H54 (cell line): ENCODE results near the gene STPG4.

Experiments
- DNase-seq: peaks from one replicate; pipeline ENCODE4 v3.0.0; 2011; ENCODE audit warnings: low spot score, mixed read lengths; ENCODE audit not compliant: insufficient read length
- FAIRE-seq: peaks from 3 replicates; lab custom pipeline; 2011; peaks lifted over from hg19 to GRCh38; lab: Jason Lieb, UNC
- POLR2A ChIP-seq: IDR thresholded peaks from 2 replicates; pipeline ENCODE4 v1.6.1; 2011; ENCODE audit warnings: low read depth, mild to moderate bottlenecking, low read length

The STPG4 gene

DNA sequence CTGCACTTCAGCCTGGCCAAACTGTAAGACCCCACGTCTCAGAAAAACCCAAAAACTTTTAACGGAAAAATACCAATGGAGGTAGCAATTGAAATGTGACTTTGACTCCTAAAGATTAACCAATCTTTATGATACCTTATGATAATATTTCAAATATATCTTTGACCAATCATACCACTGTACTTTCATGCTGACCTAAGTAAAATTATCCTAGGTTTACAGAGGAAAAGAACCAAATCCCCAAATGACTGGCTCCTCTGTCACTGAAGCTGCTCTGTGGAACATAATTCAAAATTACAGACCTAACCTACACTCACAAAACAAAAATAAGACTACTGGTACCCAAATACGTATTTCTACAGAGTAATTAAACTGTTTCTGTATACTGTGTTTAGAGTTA lies 7.7 kb upstream of the STPG4 start:
- no peak for TF ChIP-seq POLR2A
- FAIRE-seq, result peak; percentile 68
- no peak for DNase-seq

DNA sequence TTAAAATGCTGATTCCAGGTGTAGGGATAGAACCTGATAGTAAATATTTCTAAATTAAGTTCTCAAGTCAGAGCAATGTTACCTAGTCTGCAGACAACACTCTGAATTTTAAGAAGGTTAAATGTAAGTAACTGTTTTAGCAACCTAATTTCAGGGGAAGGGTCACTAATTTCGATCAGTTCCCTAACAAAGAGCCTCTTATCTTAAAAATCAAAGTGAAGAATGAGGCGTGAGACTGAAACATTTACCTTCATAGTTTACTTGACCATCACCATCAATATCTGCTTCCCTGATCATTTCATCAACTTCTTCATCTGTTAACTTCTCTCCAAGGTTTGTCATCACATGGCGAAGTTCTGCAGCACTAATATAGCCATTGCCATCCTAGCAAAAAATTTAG lies 6.4 kb upstream of the STPG4 start:
- no peak for FAIRE-seq
- TF ChIP-seq POLR2A, result no peak

GRCh38 chr2:47160660-47161059 lies 5.6 kb upstream of the STPG4 start:
- TF ChIP-seq POLR2A, result no peak
- DNase-seq (no peak), FAIRE-seq (no peak)

More for the DNA sequence above, 6.4 kb upstream of the STPG4 start:
- DNase-seq, result no peak

DNA sequence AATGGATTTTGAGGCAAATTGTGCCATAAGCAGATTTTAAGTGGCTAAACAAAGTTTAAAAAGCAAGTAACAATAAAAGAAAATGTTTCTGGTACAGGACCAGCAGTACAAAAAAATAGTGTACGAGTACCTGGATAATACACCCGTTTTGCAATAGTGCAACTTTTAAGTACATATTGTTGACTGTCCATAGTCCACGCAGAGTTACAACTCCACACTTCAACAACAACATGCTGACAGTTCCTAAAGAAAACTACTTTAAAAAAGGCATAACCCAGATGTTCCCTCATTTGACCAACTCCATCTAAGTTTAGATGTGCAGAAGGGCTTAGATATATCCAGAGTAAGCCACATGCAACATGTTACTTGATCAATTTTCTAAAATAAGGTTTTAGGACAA lies 5.1 kb upstream of the STPG4 start:
- TF ChIP-seq POLR2A, result no peak
- DNase-seq (no peak), FAIRE-seq (peak; percentile 64)

GRCh38 chr2:47159627-47160026 lies 4.5 kb upstream of the STPG4 start:
- FAIRE-seq (no peak), DNase-seq (no peak)
- no peak for TF ChIP-seq POLR2A

DNA sequence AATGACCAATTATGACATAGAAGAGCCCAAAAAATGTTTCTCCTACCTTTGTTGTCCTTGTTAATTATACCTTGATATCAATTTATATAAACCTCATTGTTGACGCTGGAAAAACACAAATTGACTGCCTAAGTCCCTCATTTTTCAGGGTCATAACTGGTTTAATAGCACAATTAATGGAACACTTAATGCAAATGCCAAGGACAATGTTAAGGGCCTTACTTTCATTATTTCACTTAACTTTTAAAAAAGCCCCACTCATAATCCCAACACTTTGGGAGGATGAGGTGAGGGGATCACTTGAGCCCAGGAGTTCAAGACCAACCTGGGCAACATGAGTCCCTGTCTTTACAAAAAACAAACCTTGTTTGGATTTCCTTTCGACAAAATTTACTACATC lies 3.5 kb upstream of the STPG4 start:
- no peak for TF ChIP-seq POLR2A
- FAIRE-seq (no peak), DNase-seq (no peak)

DNA sequence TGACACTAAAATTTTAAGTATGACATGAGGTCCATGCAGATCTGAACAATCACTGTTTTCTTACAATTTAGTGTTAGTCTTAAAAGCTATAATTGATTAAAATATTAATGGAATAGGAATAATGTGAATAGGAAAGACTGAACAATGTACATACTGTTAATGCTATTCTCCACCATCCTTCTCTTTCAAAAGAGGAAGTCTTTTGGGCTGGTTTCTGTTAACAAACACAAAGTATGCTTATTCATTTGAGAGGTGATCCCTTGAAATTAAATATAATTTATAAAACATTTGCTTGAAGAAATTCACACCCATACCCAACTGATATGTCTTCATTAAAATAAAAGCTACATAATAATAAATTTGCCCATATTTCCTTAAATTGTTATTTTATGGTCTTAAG lies 2.3 kb downstream of the STPG4 start:
- FAIRE-seq, result no peak
- no peak for DNase-seq

DNA sequence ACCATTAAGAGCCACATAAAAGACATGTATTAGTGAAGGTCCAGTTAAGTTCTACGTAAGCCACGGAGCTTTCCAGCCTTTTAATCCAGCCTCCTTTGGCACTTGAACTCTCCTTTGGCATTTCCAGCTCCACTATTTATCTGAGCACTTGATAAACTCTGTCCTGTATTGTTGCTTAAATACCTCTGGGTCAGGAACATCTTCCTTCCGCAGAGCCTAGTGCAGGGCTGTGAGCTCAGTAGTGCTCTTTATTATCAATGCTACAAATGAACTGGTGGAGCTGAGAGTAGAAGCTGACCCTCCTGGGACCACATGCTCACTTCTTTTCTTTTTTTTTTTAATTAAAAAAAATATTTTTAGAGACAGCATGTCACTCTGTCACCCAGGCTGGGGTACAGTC lies 4.9 kb downstream of the STPG4 start:
- FAIRE-seq (no peak), DNase-seq (no peak)
- TF ChIP-seq POLR2A, result no peak

More for the DNA sequence above, 2.3 kb downstream of the STPG4 start:
- no peak for TF ChIP-seq POLR2A

- DNase-seq, result no peak
- TF ChIP-seq POLR2A, result no peak
- no peak for FAIRE-seq
Measured at GRCh38 chr2:47147021-47147420, 8.1 kb downstream of the STPG4 start.

GRCh38 chr2:47145466-47145865 lies 9.6 kb downstream of the STPG4 start:
- FAIRE-seq (no peak), DNase-seq (no peak)
- TF ChIP-seq POLR2A, result no peak

- DNase-seq (no peak), FAIRE-seq (no peak)
- TF ChIP-seq POLR2A, result no peak
Measured at GRCh38 chr2:47141520-47141919, 13.6 kb downstream of the STPG4 start.

GRCh38 chr2:47134386-47135090 lies 20.6 kb downstream of the STPG4 start:
- FAIRE-seq (no peak), DNase-seq (no peak)
- no peak for TF ChIP-seq POLR2A

- no peak for TF ChIP-seq POLR2A
- DNase-seq (no peak), FAIRE-seq (no peak)
Measured at GRCh38 chr2:47133046-47133445, 22.1 kb downstream of the STPG4 start.

DNA sequence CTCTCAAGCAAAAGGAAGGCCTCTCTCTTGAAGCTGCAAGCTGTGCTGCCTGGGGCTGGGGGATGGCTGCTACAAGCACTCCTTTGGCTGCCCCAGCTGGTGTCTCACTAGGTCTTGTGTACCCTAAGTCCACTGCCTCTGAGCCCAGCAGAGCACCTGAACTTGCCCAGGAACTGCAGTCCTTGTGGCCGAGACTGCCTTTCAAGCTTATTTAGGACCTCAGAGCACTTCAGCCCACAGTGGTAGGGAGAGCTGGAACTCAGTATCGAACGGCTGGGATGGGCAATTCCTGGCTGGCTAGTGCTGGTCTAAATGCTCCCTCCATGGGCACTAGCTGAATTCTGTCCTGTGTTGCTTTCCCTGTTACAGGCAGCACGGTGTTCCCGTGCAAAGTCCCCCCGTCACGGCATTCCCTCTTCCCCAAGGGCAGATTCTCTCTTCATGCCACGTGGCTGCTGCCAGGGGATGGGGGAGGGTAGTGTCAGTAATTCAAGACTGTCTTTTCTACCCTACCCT lies 25.9 kb downstream of the STPG4 start:
- DNase-seq (no peak), FAIRE-seq (no peak)

DNA sequence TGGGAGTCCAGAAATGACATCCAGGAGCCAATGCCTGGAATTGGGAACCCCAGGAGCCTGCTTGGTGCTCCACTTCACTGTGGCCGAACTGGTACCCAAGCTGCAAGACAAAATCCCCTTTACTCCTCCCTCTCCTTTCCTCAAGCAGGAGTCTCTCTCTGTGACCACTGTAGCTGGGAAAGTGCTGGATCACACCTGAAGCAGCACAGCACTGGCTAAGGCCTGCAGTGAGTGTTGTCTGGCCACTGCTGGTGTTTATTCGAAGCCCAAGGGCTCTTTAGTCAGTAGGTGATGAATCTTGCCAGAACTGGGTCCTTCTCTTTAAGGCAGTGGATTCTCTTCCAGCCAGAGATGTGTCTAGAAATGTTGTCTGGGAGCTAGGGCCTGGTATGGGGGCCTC lies 26.4 kb downstream of the STPG4 start:
- TF ChIP-seq POLR2A, result no peak
- no peak for DNase-seq
- FAIRE-seq, result no peak

More for the DNA sequence above, 25.9 kb downstream of the STPG4 start:
- TF ChIP-seq POLR2A, result no peak

DNA sequence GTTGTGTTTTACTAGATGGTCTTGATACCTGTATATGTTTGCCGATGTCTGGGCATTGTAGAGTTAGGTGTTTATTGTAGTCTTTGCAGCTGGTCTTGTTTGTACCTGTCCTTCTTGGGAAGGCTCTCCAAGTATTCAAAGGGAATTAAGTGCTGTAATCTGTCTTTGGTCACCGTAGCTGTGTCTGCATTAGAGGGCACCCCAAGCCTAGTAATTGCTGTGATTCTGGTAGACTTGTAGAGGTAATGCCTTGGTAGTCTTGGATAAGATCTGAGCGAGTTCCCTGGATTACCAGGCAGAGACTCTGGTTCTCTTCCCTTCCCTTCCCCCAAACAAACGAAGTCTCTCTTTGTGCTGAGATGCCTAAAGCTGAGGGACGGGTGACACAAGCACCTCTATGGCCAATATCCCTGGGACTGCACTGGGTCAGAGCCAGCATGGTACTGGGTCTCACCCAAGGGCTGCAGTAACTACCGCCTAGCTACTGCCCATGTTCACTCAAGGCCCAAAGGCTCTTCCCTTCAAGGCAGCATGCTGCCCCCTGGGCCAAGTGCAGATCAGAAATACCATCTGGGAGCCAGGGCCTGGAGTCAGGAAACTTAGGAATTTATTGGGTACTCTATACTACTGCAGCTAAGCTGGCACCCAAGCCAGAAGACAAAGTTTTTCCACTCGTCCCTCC lies 27.1 kb downstream of the STPG4 start:
- FAIRE-seq (no peak), DNase-seq (no peak)
- no peak for TF ChIP-seq POLR2A
